ENCODE measurements around the gene ASTN2.

ASTN2 gene

GRCh38 chr9:117435630-117436261, 20.9 kb upstream of the ASTN2 start:
- no peak for TF ChIP-seq CTCF (IDR thresholded peaks at IDR 0.05; ENCODE audit: extremely low read depth, insufficient read depth, missing control alignments)
- in situ Hi-C loops (cut with MboI; ENCODE audit: low pct_unique_long_range_greater_than_20kb, low sequenced_read_pairs, unreplicated experiment): no loop called here
- DNase-seq (ENCODE audit: low spot score): no peak

GRCh38 chr9:117434566-117434965, 19.7 kb upstream of the ASTN2 start:
- DNase-seq (ENCODE audit: low spot score): no peak
- in situ Hi-C loops (cut with MboI; ENCODE audit: low pct_unique_long_range_greater_than_20kb, low sequenced_read_pairs, unreplicated experiment): no loop called here
- no peak for TF ChIP-seq CTCF (IDR thresholded peaks at IDR 0.05; ENCODE audit: extremely low read depth, insufficient read depth, missing control alignments)

- no peak for DNase-seq (ENCODE audit: low spot score)
- in situ Hi-C loops (cut with MboI; ENCODE audit: low pct_unique_long_range_greater_than_20kb, low sequenced_read_pairs, unreplicated experiment): no loop called here
- TF ChIP-seq CTCF (IDR thresholded peaks at IDR 0.05; ENCODE audit: extremely low read depth, insufficient read depth, missing control alignments): no peak
These were observed 16.0 kb upstream of the ASTN2 start for GRCh38 chr9:117430813-117431212.

- no peak for TF ChIP-seq CTCF (IDR thresholded peaks at IDR 0.05; ENCODE audit: extremely low read depth, insufficient read depth, missing control alignments)
- in situ Hi-C loops (cut with MboI; ENCODE audit: low pct_unique_long_range_greater_than_20kb, low sequenced_read_pairs, unreplicated experiment): no loop called here
- no peak for DNase-seq (ENCODE audit: low spot score)
These were observed 12.6 kb upstream of the ASTN2 start for GRCh38 chr9:117427357-117427913.

GRCh38 chr9:117425566-117425965, 10.7 kb upstream of the ASTN2 start:
- no peak for TF ChIP-seq CTCF (IDR thresholded peaks at IDR 0.05; ENCODE audit: extremely low read depth, insufficient read depth, missing control alignments)
- no peak for DNase-seq (ENCODE audit: low spot score)
- in situ Hi-C loops (cut with MboI; ENCODE audit: low pct_unique_long_range_greater_than_20kb, low sequenced_read_pairs, unreplicated experiment): no loop called here

- TF ChIP-seq CTCF (IDR thresholded peaks at IDR 0.05; ENCODE audit: extremely low read depth, insufficient read depth, missing control alignments): no peak
- in situ Hi-C loops (cut with MboI; ENCODE audit: low pct_unique_long_range_greater_than_20kb, low sequenced_read_pairs, unreplicated experiment): no loop called here
- DNase-seq (ENCODE audit: low spot score): no peak
These were observed 9.4 kb upstream of the ASTN2 start for GRCh38 chr9:117424291-117424690.

All from GM13977 (cell line).